ENCODE data around the gene MLLT6. TPM values are rescaled to one million over a fixed set of nuclear protein-coding genes. Genes with fewer than 3 reads are reported as not detected.

Gene MLLT6
- total and polyA plus RNA-seq, 2 of the 13 experiments (the other 11 are each of a cell fraction or from before 2014, with no cell fraction given): 50.7 to 69.5 TPM

- 0 out of 2 replicates have a peak, but pooled peaks have one; percentile 54 for TF ChIP-seq ZNF747 (CRISPR knock-in tag; IDR thresholded peaks at IDR 0.05; ENCODE audit: borderline replicate concordance)
- TF ChIP-seq SMAD3 (CRISPR knock-in tag; IDR thresholded peaks at IDR 0.05): peak; percentile 96
- peak; percentile 43; the same call in 1 of the 2 replicates for TF ChIP-seq ZNF652 (CRISPR knock-in tag; IDR thresholded peaks at IDR 0.05; ENCODE audit: borderline replicate concordance, low read depth)
- no peak for TF ChIP-seq ATF5 (CRISPR knock-in tag; IDR thresholded peaks at IDR 0.05; ENCODE audit: low read depth)
- TF ChIP-seq ZNF710 (CRISPR knock-in tag; IDR thresholded peaks at IDR 0.05; ENCODE audit: borderline replicate concordance): 0 out of 2 replicates have a peak, but pooled peaks have one; percentile 71
- peak; percentile 99 for TF ChIP-seq RAD21 (CRISPR knock-in tag; IDR thresholded peaks at IDR 0.05)
- peak; percentile 93 for TF ChIP-seq MED1 (CRISPR knock-in tag; IDR thresholded peaks at IDR 0.05)
- peak; percentile 98 for TF ChIP-seq SSRP1 (CRISPR knock-in tag; IDR thresholded peaks at IDR 0.05)
- peak; percentile 55; the same call in 1 of the 2 replicates for TF ChIP-seq ZNF3 (CRISPR knock-in tag; IDR thresholded peaks at IDR 0.05)
- no peak for TF ChIP-seq FOSL1 (CRISPR knock-in tag; IDR thresholded peaks at IDR 0.05; ENCODE audit: borderline replicate concordance)
- peak; percentile 89 for TF ChIP-seq ZGPAT (CRISPR knock-in tag; IDR thresholded peaks at IDR 0.05)
- peak; percentile 51 for TF ChIP-seq THAP11 (CRISPR knock-in tag; IDR thresholded peaks at IDR 0.05)
- TF ChIP-seq, protein P1, sequence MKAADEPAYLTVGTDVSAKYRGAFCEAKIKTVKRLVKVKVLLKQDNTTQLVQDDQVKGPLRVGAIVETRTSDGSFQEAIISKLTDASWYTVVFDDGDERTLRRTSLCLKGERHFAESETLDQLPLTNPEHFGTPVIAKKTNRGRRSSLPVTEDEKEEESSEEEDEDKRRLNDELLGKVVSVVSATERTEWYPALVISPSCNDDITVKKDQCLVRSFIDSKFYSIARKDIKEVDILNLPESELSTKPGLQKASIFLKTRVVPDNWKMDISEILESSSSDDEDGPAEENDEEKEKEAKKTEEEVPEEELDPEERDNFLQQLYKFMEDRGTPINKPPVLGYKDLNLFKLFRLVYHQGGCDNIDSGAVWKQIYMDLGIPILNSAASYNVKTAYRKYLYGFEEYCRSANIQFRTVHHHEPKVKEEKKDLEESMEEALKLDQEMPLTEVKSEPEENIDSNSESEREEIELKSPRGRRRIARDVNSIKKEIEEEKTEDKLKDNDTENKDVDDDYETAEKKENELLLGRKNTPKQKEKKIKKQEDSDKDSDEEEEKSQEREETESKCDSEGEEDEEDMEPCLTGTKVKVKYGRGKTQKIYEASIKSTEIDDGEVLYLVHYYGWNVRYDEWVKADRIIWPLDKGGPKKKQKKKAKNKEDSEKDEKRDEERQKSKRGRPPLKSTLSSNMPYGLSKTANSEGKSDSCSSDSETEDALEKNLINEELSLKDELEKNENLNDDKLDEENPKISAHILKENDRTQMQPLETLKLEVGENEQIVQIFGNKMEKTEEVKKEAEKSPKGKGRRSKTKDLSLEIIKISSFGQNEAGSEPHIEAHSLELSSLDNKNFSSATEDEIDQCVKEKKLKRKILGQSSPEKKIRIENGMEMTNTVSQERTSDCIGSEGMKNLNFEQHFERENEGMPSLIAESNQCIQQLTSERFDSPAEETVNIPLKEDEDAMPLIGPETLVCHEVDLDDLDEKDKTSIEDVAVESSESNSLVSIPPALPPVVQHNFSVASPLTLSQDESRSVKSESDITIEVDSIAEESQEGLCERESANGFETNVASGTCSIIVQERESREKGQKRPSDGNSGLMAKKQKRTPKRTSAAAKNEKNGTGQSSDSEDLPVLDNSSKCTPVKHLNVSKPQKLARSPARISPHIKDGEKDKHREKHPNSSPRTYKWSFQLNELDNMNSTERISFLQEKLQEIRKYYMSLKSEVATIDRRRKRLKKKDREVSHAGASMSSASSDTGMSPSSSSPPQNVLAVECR (CRISPR knock-in tag; IDR thresholded peaks at IDR 0.05; ENCODE audit: borderline replicate concordance): no peak; the same call in 1 of the 2 replicates
- TF ChIP-seq ETV5 (CRISPR knock-in tag; IDR thresholded peaks at IDR 0.05; ENCODE audit: borderline replicate concordance): peak; percentile 76; the same call in 1 of the 2 replicates
- TF ChIP-seq LCORL (IDR thresholded peaks at IDR 0.05): no peak
- TF ChIP-seq LCORL (CRISPR knock-in tag; IDR thresholded peaks at IDR 0.05): peak; percentile 81
- no peak for TF ChIP-seq RORA (CRISPR knock-in tag; IDR thresholded peaks at IDR 0.05)
- TF ChIP-seq ELF3 (CRISPR knock-in tag; IDR thresholded peaks at IDR 0.05): peak; percentile 94
- peak; percentile 81 for TF ChIP-seq ZNF761 (CRISPR knock-in tag; conservative IDR thresholded peaks at IDR 0.05)
- 0 out of 2 replicates have a peak, but pooled peaks have one; percentile 39 for TF ChIP-seq KDM1A (CRISPR knock-in tag; IDR thresholded peaks at IDR 0.05)
These were observed 41.8 kb upstream of the MLLT6 start (continued) for GRCh38 chr17:38663125-38663751.

All from HepG2 (cell line).